Peyer's patch (tissue), 4 donors: ENCODE measurements around the gene XPC.

Experiments used
- POLR2A ChIP-seq, 2 donors: fragments of 450-650 bp; IDR thresholded peaks; one replicate each; pipeline ENCODE4 v1.5.1; 2017; ENCODE audit warnings: antibody characterized with exemption in 2 of 2, mild to moderate bottlenecking in 2 of 2, moderate library complexity in 2 of 2
- TF ChIP-seq, protein P1 (sequence below), 6 experiments: fragments of 450-650 bp in 4 of 6; fragments of 200-600 bp in 2 of 6; sonication (generic) in 1 of 6; IDR thresholded peaks; one replicate each; pipeline ENCODE4 v1.5.1; 2017 to 2019; ENCODE audit warnings: antibody characterized with exemption in 6 of 6, mild to moderate bottlenecking in 3 of 6, moderate library complexity in 1 of 6

DNA sequence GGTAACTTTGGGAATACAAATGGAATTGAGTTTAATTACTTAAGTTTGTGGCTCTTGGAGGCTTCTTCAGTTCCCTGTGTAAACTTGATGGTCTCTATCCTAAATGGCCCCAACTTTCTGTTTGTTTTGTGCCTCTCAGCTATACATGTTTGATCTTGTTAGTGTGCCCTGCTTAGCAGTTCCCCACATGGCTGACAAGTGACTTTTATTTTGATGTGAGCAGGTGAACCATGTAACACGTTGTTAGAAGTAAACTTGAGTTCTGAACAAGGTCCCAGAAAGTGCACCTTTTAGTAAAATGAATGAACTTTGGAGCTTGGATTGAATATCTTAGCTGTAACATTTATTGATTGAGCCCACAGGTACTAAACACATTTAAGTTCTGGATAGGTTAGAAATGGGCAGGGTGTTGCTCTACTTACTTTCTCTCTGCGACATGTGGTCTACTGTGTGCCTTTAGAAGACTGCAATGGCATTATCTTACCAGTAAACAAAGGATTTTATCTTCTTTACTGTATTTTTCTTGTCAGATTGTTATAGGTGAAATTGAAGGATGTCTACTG, 4.7 kb upstream of the XPC start:
- TF ChIP-seq, protein P1, sequence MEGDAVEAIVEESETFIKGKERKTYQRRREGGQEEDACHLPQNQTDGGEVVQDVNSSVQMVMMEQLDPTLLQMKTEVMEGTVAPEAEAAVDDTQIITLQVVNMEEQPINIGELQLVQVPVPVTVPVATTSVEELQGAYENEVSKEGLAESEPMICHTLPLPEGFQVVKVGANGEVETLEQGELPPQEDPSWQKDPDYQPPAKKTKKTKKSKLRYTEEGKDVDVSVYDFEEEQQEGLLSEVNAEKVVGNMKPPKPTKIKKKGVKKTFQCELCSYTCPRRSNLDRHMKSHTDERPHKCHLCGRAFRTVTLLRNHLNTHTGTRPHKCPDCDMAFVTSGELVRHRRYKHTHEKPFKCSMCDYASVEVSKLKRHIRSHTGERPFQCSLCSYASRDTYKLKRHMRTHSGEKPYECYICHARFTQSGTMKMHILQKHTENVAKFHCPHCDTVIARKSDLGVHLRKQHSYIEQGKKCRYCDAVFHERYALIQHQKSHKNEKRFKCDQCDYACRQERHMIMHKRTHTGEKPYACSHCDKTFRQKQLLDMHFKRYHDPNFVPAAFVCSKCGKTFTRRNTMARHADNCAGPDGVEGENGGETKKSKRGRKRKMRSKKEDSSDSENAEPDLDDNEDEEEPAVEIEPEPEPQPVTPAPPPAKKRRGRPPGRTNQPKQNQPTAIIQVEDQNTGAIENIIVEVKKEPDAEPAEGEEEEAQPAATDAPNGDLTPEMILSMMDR (IDR thresholded peaks at IDR 0.05), result no peak
- no peak for TF ChIP-seq POLR2A (IDR thresholded peaks at IDR 0.05)
